HG03442 (cell line): ENCODE measurements around the gene PRKG1.
"Not testable (repeated sequence)": the region's sequence is repeated elsewhere in the genome, so short reads cannot be mapped to it uniquely, and the experiment has no call there.

ENCODE experiments used
- ATAC-seq: cut with Tn5 transposase; IDR thresholded peaks from one replicate; pipeline ENCODE4 v1.9.1; 2021; ENCODE audit warnings: mild to moderate bottlenecking, moderate library complexity; ENCODE audit not compliant: unreplicated experiment

PRKG1 gene

GRCh38 chr10:51564896-51565510 lies 490.7 kb downstream of the PRKG1 start:
- ATAC-seq = no peak

GRCh38 chr10:51567271-51567670 lies 493.0 kb downstream of the PRKG1 start:
- ATAC-seq = no peak

GRCh38 chr10:51569467-51569866 lies 495.2 kb downstream of the PRKG1 start:
- ATAC-seq = no peak

- ATAC-seq = no peak
Measured at GRCh38 chr10:51574248-51575048, 500.2 kb downstream of the PRKG1 start.

- not testable (repeated sequence) for ATAC-seq
Measured at GRCh38 chr10:51581196-51581595, 506.9 kb downstream of the PRKG1 start.

GRCh38 chr10:51583976-51584375 lies 509.7 kb downstream of the PRKG1 start:
- no peak for ATAC-seq

- no peak for ATAC-seq
Measured at GRCh38 chr10:51585742-51586141, 511.5 kb downstream of the PRKG1 start.

GRCh38 chr10:51588984-51589383 lies 514.7 kb downstream of the PRKG1 start:
- no peak for ATAC-seq

GRCh38 chr10:51590818-51591217 lies 516.5 kb downstream of the PRKG1 start:
- ATAC-seq = no peak

- ATAC-seq = no peak
Measured at GRCh38 chr10:51596695-51597094, 522.4 kb downstream of the PRKG1 start.

- ATAC-seq = no peak
Measured at GRCh38 chr10:51599647-51600046, 525.4 kb downstream of the PRKG1 start.

GRCh38 chr10:51602326-51602725 lies 528.0 kb downstream of the PRKG1 start:
- no peak for ATAC-seq

- ATAC-seq = no peak
Measured at GRCh38 chr10:51604579-51604978, 530.3 kb downstream of the PRKG1 start.

- ATAC-seq = no peak
Measured at GRCh38 chr10:51606825-51607462, 532.7 kb downstream of the PRKG1 start.

GRCh38 chr10:51607463-51607835 lies 533.2 kb downstream of the PRKG1 start:
- no peak for ATAC-seq

GRCh38 chr10:51608211-51608610 lies 533.9 kb downstream of the PRKG1 start:
- no peak for ATAC-seq

GRCh38 chr10:51615764-51616298 lies 541.5 kb downstream of the PRKG1 start:
- ATAC-seq = no peak

- ATAC-seq = peak; percentile 52
Measured at GRCh38 chr10:51617576-51618235, 543.4 kb downstream of the PRKG1 start.

- no peak for ATAC-seq
Measured at GRCh38 chr10:51619365-51619764, 545.1 kb downstream of the PRKG1 start.

GRCh38 chr10:51620131-51620530 lies 545.8 kb downstream of the PRKG1 start:
- ATAC-seq = peak; percentile 57

- no peak for ATAC-seq
Measured at GRCh38 chr10:51624013-51624412, 549.7 kb downstream of the PRKG1 start.
